ENCODE measurements around the gene MNX1.
A peak's percentile ranks its signal among the peaks of the same experiment; 100 is the strongest.

DNA sequence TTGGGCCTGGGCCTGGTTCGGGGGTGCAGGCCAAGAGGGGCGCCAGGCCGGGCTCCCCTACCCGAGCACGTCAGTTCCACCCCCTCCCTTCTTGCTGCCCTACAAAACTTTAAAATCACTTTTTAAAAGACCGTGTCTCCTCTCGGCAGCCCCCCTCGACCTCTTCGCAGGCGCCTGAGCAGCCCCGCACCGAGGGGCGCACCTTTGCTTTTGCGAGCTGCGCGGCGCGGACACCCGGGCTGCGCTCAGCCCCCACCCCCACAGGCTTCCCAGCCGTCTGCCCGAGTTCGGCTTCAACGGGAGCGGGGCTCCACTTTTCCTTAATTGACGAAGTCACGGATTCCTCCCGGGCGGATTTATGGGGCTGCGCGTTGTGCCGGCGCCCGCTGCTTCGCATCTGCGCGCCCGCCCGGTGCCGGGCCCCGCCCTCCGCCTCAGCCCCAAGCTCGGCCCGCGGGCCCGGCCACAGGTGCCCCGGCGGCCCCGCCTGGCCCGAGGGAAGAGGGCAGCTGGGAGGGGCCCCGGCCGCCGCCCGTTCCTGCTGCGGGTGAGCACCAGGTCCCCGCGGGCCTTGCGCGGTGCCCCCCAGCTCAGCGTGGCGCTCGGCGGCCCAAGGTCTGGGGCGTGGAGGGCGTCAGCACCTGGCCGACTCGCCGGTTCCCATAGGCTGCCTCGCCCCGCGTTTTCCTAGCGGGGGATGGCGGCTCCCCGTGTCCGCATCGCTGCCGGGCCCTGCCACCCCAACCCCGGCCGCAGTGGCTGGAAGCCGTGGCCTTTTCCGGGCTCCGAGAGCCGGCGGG, 10.8 kb upstream of the MNX1 start:
- TF ChIP-seq, protein P1, sequence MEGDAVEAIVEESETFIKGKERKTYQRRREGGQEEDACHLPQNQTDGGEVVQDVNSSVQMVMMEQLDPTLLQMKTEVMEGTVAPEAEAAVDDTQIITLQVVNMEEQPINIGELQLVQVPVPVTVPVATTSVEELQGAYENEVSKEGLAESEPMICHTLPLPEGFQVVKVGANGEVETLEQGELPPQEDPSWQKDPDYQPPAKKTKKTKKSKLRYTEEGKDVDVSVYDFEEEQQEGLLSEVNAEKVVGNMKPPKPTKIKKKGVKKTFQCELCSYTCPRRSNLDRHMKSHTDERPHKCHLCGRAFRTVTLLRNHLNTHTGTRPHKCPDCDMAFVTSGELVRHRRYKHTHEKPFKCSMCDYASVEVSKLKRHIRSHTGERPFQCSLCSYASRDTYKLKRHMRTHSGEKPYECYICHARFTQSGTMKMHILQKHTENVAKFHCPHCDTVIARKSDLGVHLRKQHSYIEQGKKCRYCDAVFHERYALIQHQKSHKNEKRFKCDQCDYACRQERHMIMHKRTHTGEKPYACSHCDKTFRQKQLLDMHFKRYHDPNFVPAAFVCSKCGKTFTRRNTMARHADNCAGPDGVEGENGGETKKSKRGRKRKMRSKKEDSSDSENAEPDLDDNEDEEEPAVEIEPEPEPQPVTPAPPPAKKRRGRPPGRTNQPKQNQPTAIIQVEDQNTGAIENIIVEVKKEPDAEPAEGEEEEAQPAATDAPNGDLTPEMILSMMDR (IDR thresholded peaks at IDR 0.05) = no peak
- TF ChIP-seq EZH2phosphoT487 (IDR thresholded peaks at IDR 0.05) (peak; percentile 97), EZH2 (IDR thresholded peaks at IDR 0.05) (peak; percentile 95)
